Left ventricle myocardium inferior (tissue), 1 donor: ENCODE data around the gene POLDIP2. TPM values are rescaled to one million over a fixed set of nuclear protein-coding genes. Genes with fewer than 3 reads are reported as not detected.
A peak's percentile ranks its signal among the peaks of the same experiment; 100 is the strongest.

Experiments used
- DNase-seq: peaks from one replicate; pipeline ENCODE4 v3.0.0-alpha.2; 2020
- H3K27ac ChIP-seq: fragments of 200-600 bp; replicated peaks from 2 replicates; pipeline ENCODE4 v1.8.0; 2021
- H3K27me3 ChIP-seq: fragments of 200-600 bp; 2 replicates; pipeline ENCODE4 v1.8.0; 2021; ENCODE audit warnings: low read depth
- H3K36me3 ChIP-seq: fragments of 200-600 bp; 2 replicates; pipeline ENCODE4 v1.8.0; 2021
- H3K4me1 ChIP-seq: fragments of 200-600 bp; 2 replicates; pipeline ENCODE4 v1.8.0; 2021
- H3K4me3 ChIP-seq: fragments of 200-600 bp; 2 replicates; pipeline ENCODE4 v1.8.0; 2021; ENCODE audit warnings: mild to moderate bottlenecking, moderate library complexity
- H3K9me3 ChIP-seq: fragments of 200-600 bp; replicated peaks from 2 replicates; pipeline ENCODE4 v1.8.0; 2021
- CTCF ChIP-seq: fragments of 200-600 bp; IDR thresholded peaks from 2 replicates; pipeline ENCODE4 v1.8.0; 2021; ENCODE audit warnings: antibody characterized with exemption, mild to moderate bottlenecking, borderline replicate concordance
- intact Hi-C: fragments of 100-400 bp; cut with micrococcal nuclease; formaldehyde crosslinking; loops from one replicate; pipeline ENCODE4 v1.11.0; 2022
- total RNA-seq: library from RNA; stranded (reverse); fragmentation: NEBNext Ultra II Directional; extraction: Animal tissue kit (Norgen Biotek cat#: 25700); gene quantifications from one replicate; pipeline ENCODE4 v1.2.1, GENCODE V29; 2021
- donor health status: DM: no; HTN: yes; CAD: no; lungs with severe emphysema.

The POLDIP2 gene
- total RNA-seq, 1 donor from 2014 or later, result 154 TPM

GRCh38 chr17:28398280-28398981, 41.1 kb upstream of the POLDIP2 start:
- peaks cover 42% of the 10 kb centered on the region for H3K36me3 ChIP-seq
- DNase-seq, result no peak
- H3K4me3 ChIP-seq, result no peak overlapping the region
- peaks cover 14% of the 10 kb centered on the region for H3K4me1 ChIP-seq
- H3K9me3 ChIP-seq, result no peaks in the 10 kb centered on the region
- intact Hi-C loops, result no loop called here
- peak overlapping the region; percentile 27 for H3K27ac ChIP-seq
- no peaks in the 10 kb centered on the region for H3K27me3 ChIP-seq
- no peak for TF ChIP-seq CTCF

GRCh38 chr17:28397687-28398279, 40.5 kb upstream of the POLDIP2 start:
- peaks cover 49% of the 10 kb centered on the region for H3K36me3 ChIP-seq
- H3K9me3 ChIP-seq, result no peaks in the 10 kb centered on the region
- H3K4me3 ChIP-seq, result no peak overlapping the region
- DNase-seq, result no peak
- no peak for TF ChIP-seq CTCF
- peaks cover 14% of the 10 kb centered on the region for H3K4me1 ChIP-seq
- no peaks in the 10 kb centered on the region for H3K27me3 ChIP-seq
- H3K27ac ChIP-seq, result peak overlapping the region; percentile 27
- intact Hi-C loops, result no loop called here

DNA sequence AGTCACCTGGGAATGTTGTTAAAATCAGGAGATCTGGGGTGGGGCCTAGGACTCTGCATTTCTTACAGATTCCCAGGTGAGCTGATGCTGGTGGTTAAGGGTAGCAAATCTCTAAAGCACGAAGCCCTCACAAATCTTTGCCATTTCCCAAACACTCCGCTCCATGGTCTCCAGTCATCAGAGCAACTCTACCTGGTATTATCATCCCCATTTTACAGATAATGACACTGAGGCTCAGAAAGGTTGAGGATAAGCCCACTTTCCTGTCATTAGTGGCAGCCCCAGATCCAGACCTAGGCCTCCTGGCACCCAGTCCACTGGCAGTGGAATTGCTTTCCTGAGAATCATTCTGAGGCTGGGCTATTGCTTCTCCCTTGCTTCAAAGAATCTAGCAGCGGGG, 39.9 kb upstream of the POLDIP2 start:
- intact Hi-C loops, result no loop called here
- H3K9me3 ChIP-seq, result no peaks in the 10 kb centered on the region
- no peak for DNase-seq
- TF ChIP-seq CTCF, result no peak
- no peaks in the 10 kb centered on the region for H3K27me3 ChIP-seq
- no peak overlapping the region for H3K4me3 ChIP-seq
- peaks cover 14% of the 10 kb centered on the region for H3K4me1 ChIP-seq
- H3K27ac ChIP-seq, result no peak overlapping the region
- H3K36me3 ChIP-seq, result peaks cover 52% of the 10 kb centered on the region

DNA sequence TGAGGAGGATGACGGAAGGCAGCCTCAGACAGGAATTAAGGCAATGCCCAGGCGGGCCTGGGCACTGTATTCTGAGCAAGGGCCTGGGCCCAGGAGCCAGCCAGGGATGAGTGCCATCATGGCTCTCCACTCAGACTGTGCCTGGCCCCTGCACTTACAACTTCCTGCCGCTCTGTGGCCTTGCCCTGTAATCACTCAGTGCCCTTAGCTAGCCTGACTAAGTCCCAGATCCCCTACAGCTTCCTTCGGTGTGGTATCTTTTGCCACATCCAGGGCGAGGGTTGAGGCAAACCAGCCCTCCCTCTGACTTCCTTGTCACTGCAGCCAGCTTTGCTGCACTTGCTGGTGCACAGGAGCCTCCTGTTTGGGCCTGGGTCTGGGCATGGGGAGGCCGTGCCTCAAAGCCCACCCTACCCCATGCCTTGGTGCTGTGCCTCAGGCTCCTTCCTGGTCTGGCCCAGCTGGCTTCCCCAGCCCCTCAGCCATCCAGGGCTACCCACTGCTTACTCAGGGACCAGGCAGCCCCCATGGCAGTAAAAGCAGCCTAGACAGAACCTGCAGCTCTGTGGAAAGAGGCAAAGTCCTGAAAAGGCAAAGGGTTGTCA, 39.4 kb upstream of the POLDIP2 start:
- DNase-seq, result no peak
- no peaks in the 10 kb centered on the region for H3K9me3 ChIP-seq
- no peaks in the 10 kb centered on the region for H3K27me3 ChIP-seq
- H3K36me3 ChIP-seq, result peaks cover 52% of the 10 kb centered on the region
- H3K4me1 ChIP-seq, result peaks cover 14% of the 10 kb centered on the region
- no peak overlapping the region for H3K27ac ChIP-seq
- intact Hi-C loops, result no loop called here
- no peak for TF ChIP-seq CTCF
- H3K4me3 ChIP-seq, result no peak overlapping the region

GRCh38 chr17:28395968-28396367, 38.6 kb upstream of the POLDIP2 start:
- DNase-seq, result no peak
- Histone ChIP-seq H3K36me3 (peaks cover 51% of the 10 kb centered on the region), H3K9me3 (no peaks in the 10 kb centered on the region), H3K4me3 (no peak overlapping the region), H3K27me3 (no peaks in the 10 kb centered on the region), H3K4me1 (peaks cover 14% of the 10 kb centered on the region), H3K27ac (no peak overlapping the region)
- no peak for TF ChIP-seq CTCF
- intact Hi-C loops, result no loop called here
